NAMALWA (cell line): ENCODE data around the gene VSX1.

Experiments used
- DNase-seq: peaks from one replicate; pipeline ENCODE4 v3.0.0-alpha.2; 2015; ENCODE audit warnings: low spot score

The VSX1 gene

DNA sequence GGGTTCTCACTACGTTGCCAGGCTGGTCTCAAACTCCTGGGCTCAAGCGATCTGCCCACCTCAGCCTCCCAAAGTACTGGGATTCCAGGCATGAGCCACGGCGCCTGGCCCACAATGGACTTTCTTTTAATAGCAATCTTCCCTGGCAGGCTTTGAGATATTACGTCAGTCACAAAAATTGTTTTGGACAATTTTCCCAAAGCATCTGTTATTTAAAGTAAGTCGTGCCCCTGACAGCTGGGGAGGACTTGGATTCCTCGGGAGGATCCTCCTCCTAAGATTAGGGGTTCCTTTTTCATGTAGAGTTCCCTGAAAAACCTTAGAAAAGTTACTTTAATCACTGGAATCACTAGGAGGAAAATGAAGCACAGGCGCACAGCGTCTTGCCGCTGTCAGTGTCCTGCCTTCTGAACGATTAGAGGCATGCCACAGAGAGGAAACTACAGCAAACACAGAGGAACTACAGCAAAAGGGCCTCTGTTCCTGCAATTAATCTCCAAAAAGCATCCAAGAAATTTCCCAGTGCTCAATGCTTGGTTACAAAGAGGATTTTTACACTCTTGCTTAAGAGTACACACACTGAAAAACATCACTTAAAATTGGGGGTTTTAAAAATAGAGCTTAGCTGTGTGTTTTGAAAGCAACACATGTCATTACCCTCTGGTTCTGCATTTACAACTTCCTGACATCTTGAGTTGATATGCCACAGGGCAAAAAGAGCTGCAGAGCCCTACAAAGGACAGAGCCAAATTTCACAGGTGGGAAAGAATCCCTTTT lies 28.5 kb downstream of the VSX1 start:
- DNase-seq: no peak

DNA sequence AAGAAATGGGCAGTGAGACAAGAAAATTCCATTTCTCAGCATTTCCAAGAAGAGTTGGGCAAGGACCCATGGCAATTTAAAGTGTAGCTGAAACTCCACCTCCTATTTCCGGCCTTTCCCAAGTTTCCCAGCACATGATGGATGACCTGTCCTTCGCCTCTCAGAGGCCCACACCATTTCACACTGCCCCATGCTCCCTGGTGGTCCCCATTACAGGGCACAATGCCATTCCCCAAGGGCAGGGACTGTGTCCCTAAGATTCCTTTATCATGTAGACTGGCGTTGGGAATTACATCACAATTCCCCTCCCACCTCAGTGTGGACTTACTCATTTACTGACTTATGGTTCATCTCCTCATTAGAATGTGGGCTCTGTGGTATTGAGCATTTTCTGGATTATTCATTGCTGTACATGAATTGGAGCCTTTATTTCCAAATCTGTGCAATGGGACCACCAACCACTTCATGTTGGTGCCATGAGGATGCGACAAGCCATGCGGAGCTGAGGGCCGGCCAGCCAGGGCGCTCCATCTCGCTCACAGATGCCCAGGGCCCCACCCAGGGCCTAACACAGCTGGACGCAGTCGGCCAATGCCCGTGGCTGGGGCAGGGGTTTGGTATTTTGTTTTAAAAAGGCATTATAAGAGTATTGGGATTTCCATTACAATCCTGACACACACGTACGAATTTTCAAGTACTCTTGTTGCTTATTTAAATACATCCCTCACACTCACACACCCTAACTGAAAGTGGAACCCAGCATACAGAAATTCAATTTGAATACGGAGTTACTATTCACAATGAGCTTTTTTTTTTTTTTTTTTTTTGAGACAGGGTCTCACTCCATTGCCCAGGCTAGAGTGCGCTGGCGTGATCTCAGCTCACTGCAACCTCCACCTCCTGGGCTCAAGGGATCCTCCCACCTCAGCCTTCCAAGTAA lies 29.4 kb downstream of the VSX1 start:
- no peak for DNase-seq

DNA sequence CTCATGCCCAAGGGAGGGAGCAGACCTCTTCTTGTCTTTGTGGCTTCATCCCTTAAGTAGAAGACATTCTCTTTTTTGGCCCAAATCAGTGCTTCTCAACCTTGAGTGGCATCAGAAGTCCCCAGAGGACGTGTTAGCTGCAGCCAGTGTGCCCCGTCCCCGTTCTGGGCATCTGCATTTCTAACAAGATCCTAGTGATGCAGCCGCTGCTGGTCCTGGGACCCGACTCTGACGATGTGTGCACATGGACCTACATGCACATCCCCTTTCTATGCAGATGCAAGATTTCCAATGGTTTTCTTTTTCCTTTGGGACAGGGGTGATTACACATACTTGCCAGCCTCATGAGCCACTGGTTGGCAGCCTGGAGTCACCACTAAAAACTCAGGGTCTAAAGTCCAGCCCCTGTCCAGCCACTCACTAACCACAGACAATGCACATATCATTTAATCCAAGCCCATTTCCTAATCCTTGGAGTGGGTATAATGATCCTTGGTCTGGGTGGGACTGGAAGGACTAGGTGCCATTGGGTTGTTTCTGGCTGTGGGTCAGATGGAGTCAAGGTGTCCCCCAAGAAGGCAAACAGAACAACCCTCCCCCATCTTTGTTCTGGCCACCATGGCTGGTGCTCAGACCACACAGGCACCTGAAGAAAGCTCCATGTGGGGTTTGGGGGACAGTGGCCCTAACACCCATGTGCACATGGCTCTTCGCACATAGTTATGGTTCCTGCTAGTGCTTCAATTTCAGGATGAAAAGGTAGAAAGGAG lies 30.4 kb downstream of the VSX1 start:
- no peak for DNase-seq

DNA sequence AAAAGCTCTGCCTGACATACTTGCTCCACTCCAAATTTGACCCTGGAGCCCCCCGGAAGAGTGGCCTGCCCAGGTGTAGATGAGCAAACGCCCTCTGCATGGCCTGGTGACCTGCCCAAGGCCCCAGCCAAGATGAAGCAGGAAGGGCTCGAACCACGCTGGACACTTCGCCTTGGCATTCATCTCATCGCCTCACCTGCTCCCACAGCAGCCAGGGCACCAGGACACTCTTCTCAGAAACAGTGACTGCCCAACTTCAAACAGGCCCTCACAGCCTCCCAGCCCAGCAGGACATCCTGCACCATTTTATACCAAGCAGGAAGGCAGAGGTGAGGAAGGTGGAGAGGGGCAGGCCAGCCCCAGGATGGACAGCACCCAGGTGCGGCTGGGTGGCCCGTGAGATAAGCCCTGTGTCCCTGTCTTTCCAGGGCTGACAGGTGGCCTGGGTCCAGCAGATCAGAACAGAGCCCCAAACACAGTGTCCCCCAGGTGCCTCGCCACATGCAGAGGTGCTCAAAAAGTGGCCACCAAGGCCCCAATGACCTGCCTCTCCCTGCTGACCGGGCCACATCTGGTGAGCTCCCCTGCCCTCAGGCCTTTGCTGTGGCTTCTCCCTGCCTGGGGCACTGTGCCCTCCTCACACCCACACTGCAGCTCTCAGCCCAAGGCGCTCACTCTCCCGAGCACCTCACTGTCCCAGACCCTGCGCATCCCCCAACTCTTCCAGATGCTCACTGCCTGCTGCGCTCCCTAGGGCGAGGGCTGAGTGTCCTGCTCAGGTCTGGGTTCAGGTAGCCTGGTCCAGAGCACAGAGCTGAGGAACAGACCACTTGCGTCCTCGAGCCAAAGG lies 31.2 kb downstream of the VSX1 start:
- no peak for DNase-seq

DNA sequence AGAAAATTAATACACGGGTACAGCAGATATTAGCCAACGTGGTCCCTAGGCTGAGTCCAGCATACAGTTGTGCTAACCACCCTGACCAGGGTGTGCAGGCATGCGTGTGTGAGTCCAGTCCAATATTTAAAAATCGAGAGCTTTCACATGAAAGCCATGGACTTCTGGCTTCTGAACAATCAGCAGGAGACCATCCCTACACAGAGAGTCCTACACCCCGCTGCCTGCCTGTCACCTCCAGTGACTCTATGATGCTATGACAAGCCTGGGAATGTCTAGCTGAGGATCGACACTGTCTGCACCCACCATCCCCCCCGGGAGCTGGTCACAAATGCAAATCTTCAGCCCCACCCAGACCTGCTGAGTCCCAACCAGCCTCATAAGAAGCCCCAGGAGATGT lies 31.9 kb downstream of the VSX1 start:
- no peak for DNase-seq

DNA sequence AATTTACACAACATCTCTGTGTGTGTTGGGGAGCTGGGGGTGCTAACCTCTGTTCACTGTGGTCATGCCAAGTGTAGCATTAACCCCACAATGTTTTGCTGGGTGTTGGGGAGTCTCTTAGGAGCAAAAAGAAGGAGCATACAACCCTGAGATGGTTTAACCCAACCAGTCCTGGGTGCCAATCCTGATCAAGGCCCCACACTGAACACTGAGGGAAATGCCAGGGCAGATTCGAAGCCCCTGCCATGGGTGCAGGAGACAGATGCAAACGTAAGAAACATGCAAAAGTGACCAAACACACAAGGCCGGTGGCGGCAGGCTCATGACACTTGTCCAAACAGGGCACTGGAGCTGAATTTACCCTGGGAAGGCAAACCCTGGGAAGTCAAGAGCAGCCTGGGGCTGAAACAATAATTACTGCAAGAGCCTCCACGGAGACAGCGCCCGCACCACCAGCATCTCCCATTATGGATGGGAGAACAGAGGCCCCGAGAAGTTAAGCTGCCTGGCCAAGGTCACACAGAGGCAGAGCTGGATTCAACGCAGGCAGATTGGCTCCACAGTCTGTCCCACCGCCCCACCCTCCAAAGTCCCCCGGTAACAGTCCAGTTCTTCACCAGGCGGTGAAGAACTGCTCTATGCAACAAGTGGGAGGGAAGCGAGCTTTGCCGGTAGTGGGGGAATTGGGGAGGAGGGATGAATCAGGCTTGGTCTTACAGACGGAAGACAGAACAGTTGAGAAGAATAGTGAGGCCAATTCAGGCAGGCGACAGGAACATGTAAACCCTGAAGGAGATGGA lies 32.5 kb downstream of the VSX1 start:
- no peak for DNase-seq

DNA sequence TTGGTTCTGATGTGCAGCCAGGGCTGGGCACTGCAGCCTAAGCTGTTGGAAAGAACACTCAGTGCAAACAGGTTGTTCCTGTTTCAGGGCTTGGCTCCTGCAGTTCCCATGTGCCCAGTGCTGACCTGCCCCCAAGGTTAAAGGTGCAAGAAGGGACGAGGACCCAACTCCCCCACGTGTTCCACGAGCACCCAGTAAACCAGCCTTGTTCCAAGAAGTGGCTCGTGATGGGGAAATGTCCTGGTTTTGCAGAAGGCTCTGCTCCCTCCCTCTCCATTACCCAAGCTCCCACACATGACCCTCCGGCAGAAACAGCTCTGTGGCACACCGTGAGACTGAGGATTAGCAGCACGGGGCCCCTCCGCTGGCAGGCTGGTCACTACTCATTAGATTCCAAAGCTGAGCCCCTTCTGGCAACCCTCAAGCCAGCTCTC lies 33.4 kb downstream of the VSX1 start:
- DNase-seq: no peak

DNA sequence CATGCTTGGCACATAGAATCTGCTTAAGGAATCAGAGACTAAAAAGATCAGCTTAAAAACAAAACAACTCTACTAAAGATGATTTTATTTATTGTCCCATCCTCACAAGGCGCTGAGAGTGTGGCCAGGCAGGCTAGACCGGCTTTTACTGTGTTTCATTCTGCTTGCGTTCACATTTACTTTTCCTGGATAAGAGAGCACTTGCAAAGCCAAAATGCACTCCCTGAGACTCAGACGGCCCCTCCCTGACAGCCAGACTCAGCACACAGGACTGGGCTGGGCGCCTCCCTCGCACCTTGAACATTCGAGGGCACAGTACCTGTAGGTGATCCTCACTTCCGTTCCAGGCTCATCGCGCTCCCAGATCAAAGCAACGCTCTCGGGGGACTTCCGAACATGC lies 34.2 kb downstream of the VSX1 start:
- DNase-seq: no peak

DNA sequence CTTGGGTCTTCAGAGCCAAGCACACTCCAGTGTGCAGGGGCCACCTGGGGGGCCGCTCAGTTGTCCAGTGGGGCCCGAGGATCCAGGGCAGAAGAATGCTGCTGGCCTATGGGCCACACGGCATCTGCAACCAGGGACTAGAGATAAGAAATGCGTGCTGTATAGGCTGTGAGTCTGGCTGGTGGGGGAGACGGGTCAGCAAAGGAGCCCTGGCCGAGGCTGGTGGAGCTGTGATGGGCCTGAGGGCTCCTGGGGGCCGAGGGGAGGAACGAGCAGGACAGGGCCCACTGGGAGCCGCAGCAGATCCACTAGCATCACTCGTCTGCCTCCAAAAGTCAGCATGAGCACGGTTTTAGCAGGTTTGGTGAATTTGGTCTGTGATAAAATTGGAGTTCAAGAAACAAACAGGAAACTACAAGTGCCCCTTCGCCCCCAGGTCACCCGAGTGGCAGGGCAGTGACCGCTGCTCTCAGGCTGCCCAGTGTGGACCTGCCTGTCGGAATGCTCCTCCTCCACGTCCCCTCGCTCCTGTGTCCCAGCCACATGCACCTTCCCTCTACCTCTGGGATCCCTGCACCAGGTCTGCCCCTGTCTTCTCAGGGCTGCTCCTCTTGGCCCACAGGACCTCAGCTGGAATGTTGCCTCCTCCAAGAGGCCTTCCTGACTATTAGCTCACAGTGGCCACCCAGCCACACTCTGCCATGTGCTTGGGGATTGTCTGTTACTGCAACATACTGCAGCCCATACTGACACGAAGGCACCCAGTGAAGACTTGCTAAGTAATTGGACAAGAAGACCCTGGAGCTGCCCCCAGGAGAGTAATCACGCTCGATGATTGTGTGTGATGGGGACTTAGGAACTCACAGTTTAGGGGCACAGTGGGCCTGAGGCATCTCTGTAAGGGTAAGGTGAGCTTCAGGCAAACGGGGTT lies 34.9 kb downstream of the VSX1 start:
- DNase-seq: no peak

DNA sequence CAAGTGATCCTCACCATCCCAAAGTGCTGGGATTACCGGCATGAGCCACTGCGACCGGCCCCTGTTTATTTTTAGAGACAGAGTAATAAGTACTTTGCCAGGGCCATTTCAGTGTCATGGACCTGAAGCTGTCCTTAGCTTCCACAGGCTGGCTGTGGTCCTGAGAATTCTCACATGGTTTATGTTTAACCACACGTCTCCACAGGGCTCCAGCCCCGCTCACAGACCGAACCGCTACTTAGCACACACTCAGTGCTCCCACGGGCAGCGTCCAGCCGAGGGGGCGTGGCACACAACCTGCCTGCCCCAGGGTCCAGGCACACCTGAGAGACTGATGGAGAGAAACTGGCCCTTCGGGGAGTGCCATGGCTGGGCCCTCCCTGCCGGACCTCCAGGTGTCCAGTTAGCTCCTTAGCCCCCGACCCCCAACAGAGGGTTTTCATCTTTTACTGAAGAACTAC lies 35.7 kb downstream of the VSX1 start:
- no peak for DNase-seq

DNA sequence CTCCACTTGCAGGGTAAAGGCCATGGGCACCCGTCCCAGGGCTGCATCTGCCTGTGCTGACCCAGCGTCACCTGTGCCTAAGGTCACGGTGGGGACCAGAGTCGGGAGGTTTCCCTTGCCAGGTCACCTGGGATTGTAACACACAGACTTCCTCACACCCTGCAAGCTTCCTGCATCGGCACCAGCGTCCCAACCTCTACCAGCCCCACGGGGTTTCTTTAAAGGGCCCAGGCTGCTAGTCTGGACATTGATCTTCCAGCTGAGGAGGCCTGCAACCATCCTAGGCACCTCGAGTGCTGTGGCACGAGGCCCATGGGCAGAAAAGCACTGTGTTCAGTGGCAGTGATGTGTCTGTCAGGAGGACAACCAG lies 36.6 kb downstream of the VSX1 start:
- DNase-seq: no peak

DNA sequence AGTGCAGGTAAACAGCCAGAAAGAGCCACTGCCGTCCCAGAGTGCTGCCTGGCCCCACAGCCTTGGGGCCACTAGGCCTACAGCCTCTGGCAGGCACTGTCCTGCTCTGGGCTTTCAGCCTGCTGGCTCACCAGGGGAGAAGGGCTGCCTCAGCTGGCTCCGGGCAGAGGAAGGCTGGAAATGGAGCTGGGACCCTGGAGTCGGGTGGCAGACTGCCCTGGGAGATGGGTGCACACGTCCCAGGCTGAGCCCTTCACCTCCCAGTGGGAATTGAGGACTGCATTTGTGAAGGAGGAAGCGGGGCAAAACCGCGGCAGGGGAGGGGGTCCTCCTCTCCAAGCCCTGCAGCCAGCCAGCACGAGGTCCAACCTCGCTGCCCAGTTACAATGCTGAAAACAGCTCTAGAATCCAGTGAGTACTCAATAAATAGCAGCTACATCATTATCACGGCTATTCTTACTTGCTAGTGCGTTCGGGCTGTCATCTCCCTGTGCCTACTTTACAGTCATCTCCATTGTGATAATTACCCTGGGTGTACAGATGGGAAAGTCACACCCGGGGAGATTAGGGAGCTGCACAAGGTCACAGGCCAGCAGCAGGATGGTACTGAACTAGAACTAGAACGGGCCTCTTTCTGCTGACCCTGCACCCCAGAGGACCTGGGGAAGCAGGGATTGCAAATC lies 37.1 kb downstream of the VSX1 start:
- DNase-seq: no peak

DNA sequence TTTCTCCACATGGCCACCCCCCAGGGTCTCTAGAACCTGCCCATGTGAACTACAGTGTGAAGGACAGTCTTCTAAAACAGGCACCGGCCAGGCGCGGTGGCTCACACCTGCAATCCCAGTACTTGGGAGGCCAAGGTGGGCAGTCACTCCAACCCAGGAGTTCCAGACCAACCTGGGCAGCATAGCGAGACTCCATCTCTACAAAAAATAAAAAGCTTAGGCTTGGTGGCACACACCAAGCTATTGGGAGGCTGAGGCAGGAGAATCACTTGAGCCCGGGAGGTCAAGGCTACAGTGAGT lies 37.7 kb downstream of the VSX1 start:
- DNase-seq: no peak

DNA sequence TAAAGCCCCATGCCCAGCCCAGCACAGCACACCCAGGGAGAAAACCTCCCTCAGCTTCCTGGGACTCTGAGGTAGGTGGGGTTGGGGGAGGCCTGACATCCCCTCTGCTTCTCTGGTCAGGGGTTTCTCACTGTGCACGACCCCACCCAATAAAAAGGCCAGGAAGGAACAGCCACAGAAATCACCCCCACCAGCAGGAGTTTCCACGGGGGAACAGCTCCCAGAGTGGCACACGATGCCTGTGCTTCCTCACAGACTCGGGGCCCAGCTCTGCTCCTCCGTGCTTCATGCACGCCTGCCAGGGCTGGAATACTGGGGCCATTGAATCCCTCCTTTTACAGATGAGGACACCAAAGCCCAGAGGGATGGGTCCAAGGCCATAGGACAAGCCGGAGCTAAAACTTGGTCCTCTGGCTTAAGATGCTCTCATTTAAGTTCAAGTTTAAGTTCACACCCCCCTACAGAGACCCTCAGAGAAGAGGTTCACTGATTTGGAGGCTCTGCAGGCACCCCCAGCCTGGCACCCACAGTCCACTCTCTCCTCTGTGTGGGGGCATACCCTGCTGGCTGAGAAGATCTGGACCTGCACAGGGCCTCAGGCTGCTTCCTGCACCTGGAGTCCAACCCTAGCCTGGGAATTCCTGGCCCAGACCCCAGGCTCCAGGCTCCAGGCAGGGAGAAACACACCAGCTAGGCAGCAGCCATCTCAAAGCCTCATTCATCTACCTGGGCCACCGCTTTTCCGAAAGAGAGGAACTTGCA lies 38.3 kb downstream of the VSX1 start:
- DNase-seq: no peak

DNA sequence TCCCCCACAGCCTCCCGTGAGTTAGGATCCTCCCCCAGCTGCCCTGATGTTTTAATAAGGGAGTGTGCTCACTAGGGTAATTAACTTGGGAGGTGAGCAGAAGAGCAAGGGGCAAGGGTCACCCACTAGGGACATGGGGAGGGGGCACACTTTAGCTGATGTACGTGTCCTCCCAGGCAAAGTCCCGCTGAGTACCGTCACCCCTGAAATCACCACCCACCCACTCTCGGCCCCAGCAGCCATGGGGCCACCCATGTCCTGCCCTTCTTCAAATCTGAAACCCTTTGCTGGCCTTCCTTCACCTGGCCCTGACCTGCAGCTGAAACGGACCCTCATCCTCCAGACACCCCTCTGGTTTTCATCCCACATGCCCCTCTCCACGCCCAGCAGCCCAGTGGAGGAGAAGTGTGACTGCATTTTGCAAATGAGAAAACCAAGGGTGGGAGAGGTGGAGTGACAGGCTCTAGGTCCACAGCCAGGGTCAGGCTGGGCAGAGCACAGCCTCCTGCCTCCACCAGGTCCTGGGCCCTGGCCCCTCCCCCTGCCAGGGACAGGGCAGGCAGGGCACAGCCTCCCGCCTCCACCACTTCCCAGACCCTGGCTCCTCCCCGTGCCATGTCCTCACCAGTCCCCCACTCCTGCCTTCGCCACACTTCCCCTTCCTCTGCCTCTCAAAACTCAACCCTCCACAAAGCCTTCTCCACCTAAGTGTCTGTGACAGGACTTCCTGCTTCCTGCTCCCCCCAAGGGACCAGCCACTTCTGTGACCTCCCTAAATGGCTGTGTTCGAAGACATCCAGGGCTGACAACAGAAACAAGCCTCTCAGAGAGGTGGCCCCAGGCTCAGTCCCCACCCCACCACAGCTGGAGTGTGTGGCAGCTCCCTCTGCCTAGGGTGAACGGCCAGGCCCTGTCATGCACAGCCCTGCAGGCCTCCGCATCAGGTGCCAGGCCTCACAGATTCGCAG lies 39.1 kb downstream of the VSX1 start:
- DNase-seq: peak; percentile 95

DNA sequence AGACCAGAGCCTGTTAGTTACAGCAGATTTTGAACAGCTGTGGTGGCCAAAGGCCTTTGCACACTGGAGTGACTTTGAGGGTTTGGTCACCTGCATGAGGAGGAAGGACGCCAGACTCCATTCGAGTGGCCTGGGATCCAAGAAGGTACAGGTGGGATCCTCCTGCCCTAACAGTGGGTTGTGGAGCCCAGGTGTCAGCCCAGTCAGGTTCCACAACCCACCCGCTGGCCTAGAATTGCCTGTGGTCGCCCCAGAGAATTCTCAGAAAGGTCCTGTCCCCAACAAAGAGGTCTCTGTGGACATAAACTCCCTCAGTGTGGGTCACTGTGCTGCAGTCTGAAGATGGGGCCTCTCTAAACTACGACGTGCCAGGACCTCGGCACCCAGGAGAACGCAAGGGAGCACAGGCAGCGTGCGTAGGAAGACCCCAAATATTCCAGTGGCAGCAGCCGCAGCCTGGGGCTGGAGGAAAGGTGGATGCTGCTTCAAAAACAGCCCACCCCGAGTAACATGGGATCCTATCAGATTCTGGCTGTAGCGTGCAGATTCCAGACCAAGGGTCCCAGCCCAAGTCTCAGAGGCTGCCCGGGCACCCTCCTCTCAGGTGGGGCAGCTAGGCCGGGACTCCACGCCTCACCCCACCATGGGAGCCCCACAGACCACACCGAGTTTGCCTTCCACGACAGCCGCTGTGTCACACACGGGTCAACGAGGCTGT lies 40.0 kb downstream of the VSX1 start:
- DNase-seq: no peak

DNA sequence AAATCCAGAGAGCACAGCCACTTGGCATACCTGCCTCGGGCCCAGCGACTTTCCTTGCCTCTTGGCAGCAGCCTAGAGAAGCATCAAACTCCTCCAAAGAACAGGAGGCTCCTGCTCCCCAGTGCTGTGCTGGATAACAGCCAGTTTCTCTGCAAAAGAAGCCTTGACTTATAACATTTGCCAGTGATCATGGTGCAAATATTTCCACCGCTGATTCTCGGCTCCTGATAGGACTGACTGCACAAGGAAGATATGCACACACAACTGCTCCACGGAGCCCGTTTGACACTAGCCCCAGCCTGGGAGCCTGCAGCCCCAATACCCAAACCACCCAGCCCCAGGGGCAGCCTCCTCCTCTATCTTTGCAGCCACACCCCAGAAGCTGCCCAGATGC lies 41.5 kb downstream of the VSX1 start:
- DNase-seq: no peak
